ENCODE measurements around the gene ANKMY1.
"Not testable (repeated sequence)": the region's sequence is repeated elsewhere in the genome, so short reads cannot be mapped to it uniquely, and the experiment has no call there.

DNA sequence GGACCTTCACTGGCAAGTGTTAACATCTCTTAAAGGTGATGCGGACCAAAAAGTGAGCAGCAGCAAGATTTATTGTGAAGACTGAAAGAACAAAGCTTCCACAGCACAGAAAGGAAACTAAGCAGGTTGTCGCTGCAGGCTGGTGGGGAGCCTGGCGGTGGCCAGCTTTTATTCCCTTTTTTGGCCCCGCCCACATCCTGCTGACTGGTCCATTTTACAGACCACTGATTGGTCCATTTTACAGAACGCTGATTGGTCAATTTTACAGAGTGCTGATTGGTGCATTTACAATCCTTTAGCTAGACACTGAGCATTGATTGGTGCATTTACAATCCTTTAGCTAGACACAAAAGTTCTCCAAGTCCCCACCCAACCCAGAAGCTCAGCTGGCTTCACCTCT, 35.9 kb downstream of the ANKMY1 start:
- TF ChIP-seq ZC3H10 (CRISPR knock-in tag; IDR thresholded peaks at IDR 0.05); RARB (CRISPR knock-in tag; IDR thresholded peaks at IDR 0.05); ISL1 (CRISPR knock-in tag; IDR thresholded peaks at IDR 0.05); SNAI2 (CRISPR knock-in tag; IDR thresholded peaks at IDR 0.05); TOX (CRISPR knock-in tag; IDR thresholded peaks at IDR 0.05; ENCODE audit: borderline replicate concordance); TCF4 (CRISPR knock-in tag; IDR thresholded peaks at IDR 0.05; ENCODE audit: borderline replicate concordance); BACH2 (CRISPR knock-in tag; IDR thresholded peaks at IDR 0.05; ENCODE audit: borderline replicate concordance): not testable (repeated sequence)
- TF ChIP-seq, protein P1, sequence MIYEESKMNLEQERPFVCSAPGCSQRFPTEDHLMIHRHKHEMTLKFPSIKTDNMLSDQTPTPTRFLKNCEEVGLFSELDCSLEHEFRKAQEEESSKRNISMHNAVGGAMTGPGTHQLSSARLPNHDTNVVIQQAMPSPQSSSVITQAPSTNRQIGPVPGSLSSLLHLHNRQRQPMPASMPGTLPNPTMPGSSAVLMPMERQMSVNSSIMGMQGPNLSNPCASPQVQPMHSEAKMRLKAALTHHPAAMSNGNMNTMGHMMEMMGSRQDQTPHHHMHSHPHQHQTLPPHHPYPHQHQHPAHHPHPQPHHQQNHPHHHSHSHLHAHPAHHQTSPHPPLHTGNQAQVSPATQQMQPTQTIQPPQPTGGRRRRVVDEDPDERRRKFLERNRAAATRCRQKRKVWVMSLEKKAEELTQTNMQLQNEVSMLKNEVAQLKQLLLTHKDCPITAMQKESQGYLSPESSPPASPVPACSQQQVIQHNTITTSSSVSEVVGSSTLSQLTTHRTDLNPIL (CRISPR knock-in tag; IDR thresholded peaks at IDR 0.05; ENCODE audit: low read depth) = not testable (repeated sequence)
- TF ChIP-seq, protein P2, sequence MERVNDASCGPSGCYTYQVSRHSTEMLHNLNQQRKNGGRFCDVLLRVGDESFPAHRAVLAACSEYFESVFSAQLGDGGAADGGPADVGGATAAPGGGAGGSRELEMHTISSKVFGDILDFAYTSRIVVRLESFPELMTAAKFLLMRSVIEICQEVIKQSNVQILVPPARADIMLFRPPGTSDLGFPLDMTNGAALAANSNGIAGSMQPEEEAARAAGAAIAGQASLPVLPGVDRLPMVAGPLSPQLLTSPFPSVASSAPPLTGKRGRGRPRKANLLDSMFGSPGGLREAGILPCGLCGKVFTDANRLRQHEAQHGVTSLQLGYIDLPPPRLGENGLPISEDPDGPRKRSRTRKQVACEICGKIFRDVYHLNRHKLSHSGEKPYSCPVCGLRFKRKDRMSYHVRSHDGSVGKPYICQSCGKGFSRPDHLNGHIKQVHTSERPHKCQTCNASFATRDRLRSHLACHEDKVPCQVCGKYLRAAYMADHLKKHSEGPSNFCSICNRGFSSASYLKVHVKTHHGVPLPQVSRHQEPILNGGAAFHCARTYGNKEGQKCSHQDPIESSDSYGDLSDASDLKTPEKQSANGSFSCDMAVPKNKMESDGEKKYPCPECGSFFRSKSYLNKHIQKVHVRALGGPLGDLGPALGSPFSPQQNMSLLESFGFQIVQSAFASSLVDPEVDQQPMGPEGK (CRISPR knock-in tag; IDR thresholded peaks at IDR 0.05; ENCODE audit: borderline replicate concordance) = not testable (repeated sequence)
- TF ChIP-seq, protein P3, sequence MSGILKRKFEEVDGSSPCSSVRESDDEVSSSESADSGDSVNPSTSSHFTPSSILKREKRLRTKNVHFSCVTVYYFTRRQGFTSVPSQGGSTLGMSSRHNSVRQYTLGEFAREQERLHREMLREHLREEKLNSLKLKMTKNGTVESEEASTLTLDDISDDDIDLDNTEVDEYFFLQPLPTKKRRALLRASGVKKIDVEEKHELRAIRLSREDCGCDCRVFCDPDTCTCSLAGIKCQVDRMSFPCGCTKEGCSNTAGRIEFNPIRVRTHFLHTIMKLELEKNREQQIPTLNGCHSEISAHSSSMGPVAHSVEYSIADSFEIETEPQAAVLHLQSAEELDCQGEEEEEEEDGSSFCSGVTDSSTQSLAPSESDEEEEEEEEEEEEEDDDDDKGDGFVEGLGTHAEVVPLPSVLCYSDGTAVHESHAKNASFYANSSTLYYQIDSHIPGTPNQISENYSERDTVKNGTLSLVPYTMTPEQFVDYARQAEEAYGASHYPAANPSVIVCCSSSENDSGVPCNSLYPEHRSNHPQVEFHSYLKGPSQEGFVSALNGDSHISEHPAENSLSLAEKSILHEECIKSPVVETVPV (CRISPR knock-in tag; IDR thresholded peaks at IDR 0.05) = not testable (repeated sequence)
- TF ChIP-seq, protein P4, sequence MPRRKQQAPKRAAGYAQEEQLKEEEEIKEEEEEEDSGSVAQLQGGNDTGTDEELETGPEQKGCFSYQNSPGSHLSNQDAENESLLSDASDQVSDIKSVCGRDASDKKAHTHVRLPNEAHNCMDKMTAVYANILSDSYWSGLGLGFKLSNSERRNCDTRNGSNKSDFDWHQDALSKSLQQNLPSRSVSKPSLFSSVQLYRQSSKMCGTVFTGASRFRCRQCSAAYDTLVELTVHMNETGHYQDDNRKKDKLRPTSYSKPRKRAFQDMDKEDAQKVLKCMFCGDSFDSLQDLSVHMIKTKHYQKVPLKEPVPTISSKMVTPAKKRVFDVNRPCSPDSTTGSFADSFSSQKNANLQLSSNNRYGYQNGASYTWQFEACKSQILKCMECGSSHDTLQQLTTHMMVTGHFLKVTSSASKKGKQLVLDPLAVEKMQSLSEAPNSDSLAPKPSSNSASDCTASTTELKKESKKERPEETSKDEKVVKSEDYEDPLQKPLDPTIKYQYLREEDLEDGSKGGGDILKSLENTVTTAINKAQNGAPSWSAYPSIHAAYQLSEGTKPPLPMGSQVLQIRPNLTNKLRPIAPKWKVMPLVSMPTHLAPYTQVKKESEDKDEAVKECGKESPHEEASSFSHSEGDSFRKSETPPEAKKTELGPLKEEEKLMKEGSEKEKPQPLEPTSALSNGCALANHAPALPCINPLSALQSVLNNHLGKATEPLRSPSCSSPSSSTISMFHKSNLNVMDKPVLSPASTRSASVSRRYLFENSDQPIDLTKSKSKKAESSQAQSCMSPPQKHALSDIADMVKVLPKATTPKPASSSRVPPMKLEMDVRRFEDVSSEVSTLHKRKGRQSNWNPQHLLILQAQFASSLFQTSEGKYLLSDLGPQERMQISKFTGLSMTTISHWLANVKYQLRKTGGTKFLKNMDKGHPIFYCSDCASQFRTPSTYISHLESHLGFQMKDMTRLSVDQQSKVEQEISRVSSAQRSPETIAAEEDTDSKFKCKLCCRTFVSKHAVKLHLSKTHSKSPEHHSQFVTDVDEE (CRISPR knock-in tag; IDR thresholded peaks at IDR 0.05) = not testable (repeated sequence)
